ENCODE data around the gene CTDSP2. TPM values are rescaled to one million over a fixed set of nuclear protein-coding genes. Genes with fewer than 3 reads are reported as not detected.
A peak's percentile ranks its signal among the peaks of the same experiment; 100 is the strongest.
"Not testable (repeated sequence)": the region's sequence is repeated elsewhere in the genome, so short reads cannot be mapped to it uniquely, and the experiment has no call there.

The CTDSP2 gene
- total RNA-seq, 6 donors from 2014 or later, result 153 to 226 (median 175) TPM

DNA sequence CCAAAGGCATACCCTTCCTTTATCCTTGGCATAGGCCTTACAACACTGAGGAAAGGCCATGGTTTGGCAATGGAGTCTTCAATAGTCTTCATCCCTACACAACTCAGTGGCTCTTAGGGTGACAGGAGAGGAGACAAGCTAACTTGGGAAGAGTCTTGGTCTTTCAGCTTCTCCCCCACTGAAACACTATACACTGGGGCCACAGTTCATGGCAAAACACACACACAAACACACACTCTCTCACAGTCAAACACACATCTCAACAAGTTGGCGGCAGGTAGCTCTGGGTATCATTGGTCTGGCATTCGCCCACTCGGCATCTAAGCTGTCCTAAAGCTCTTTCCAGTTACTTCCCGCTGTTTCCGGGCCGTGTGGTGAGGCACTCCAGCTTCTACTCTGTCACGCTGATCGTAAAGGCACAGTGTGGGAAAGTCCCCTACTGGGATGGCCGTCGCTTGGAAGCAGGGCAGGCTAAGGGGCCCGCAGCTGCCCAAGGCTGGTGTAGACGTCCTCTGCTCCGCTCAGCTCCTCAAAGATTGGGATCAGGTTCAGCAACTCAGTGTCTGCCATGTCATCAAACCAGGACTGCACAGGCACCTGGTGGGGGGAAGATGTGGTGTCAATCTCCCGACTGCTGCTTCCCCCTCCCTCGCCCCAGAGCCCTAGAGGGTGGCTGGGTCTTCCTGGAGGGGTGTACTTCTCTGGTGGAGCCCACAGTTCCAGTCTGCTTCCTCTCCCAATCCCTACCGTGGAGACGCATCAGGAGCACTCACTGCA lies 23.2 kb downstream of the CTDSP2 start:
- no peak for ATAC-seq (ENCODE audit: low FRiP score in 2 of 2)
- WGBS, 2 donors, result 83 to 85% methylated on average over 10 to 17 of the region's 17 CpGs

DNA sequence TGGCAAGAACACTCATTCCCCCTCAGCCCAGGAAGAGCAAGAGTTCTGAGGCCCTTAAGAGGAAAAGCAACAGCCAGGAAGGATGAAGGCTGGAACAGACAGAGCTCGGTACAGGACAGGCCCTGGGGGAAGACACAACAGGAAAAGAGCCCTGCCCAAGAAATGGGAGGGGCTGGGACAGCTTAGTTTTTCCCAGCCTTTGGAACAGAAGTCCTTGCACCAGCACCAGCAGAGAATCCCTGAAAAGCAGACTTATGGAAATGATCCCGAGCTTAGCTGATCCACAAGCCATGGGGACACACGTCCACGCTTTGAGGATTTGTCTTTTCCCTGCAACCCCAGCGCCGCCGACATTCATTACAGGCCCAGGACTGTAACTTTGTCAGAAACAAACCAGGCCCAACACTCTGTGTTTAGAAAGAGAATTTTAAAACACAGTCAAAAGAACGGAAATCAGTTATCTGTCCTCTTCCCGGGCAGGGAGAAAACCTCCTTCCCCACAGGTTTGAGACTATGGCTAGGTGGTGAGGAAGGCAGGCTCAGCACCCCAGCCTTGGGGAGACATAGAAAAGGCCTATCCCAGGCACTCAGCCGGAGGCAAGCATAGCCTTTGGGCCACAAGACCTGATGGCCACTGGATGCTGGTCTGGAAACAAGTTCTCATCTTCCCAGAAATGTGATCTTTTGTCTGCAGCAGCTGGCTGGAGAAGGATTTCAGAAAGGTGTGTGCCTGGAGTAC lies 24.0 kb downstream of the CTDSP2 start:
- DNase-seq, result no peak
- no peak for ATAC-seq (ENCODE audit: low FRiP score in 2 of 2)
- H3K9me3 ChIP-seq, result no peaks in the 10 kb centered on the region
- H3K27me3 ChIP-seq, result no peaks in the 10 kb centered on the region
- H3K36me3 ChIP-seq, result peaks cover 60 to 93% (median 80%) of the 10 kb centered on the region in 4 donors
- no peak overlapping the region for H3K4me3 ChIP-seq
- peak overlapping the region; percentile 55 to 88 (median 74) for H3K27ac ChIP-seq
- 78 to 79% methylated on average over 10 of the region's 10 CpGs for WGBS, 2 donors
- TF ChIP-seq EP300 (IDR thresholded peaks at IDR 0.05) (peak in 1 of 4 donors; percentile 35), POLR2A (IDR thresholded peaks at IDR 0.05) (no peak), POLR2AphosphoS5 (IDR thresholded peaks at IDR 0.05) (peak in 1 of 2 donors; percentile 35)
- TF ChIP-seq, protein P1, sequence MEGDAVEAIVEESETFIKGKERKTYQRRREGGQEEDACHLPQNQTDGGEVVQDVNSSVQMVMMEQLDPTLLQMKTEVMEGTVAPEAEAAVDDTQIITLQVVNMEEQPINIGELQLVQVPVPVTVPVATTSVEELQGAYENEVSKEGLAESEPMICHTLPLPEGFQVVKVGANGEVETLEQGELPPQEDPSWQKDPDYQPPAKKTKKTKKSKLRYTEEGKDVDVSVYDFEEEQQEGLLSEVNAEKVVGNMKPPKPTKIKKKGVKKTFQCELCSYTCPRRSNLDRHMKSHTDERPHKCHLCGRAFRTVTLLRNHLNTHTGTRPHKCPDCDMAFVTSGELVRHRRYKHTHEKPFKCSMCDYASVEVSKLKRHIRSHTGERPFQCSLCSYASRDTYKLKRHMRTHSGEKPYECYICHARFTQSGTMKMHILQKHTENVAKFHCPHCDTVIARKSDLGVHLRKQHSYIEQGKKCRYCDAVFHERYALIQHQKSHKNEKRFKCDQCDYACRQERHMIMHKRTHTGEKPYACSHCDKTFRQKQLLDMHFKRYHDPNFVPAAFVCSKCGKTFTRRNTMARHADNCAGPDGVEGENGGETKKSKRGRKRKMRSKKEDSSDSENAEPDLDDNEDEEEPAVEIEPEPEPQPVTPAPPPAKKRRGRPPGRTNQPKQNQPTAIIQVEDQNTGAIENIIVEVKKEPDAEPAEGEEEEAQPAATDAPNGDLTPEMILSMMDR (IDR thresholded peaks at IDR 0.05), result no peak
- H3K4me1 ChIP-seq, result peaks cover 43 to 74% (median 51%) of the 10 kb centered on the region in 4 donors

More for the DNA sequence above, 23.2 kb downstream of the CTDSP2 start:
- no peak for DNase-seq
- no peak for TF ChIP-seq POLR2A (IDR thresholded peaks at IDR 0.05)
- TF ChIP-seq, protein P1 (IDR thresholded peaks at IDR 0.05), result no peak
- peak overlapping the region; percentile 55 to 84 (median 74) for H3K27ac ChIP-seq
- no peaks in the 10 kb centered on the region for H3K9me3 ChIP-seq
- no peaks in the 10 kb centered on the region for H3K27me3 ChIP-seq
- no peak overlapping the region for H3K4me3 ChIP-seq
- peaks cover 38 to 70% (median 49%) of the 10 kb centered on the region in 4 donors for H3K4me1 ChIP-seq
- H3K36me3 ChIP-seq, result peaks cover 66 to 99% (median 88%) of the 10 kb centered on the region in 4 donors

DNA sequence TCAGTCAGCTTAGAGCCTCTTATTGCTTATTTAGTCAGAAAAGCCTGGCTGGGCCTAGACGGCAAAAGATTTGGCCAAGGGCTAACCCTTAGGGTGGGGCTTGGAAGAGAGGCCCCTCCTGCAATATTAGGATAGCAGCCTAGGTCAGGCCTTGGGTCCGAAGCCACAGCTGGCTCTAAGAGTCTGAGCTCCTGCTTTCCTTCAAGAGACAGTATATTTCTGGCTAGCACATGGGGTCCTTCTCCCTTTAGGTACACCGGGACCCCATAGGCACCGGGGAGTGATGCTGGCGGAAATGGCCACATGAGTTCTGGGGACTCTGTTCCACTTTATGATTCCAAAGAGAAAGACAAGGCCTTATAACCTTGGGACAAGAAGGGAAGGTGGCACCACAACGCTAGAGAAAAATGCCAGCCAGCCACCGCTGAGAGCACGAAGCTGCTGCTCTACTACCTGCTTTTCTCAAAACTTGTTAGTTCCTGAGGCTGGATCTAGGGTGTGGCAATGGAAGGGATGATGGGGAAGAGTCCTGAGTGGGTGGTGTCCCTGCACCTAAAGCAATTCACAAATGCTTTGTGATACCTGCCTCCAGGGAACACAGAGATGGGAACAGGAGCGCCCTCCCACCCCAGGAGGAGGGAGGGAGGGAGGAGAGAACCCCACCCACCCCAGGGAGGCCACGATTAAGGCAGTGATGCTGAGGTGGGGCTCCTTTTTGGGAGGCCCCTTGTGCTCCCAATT lies 24.9 kb downstream of the CTDSP2 start:
- Histone ChIP-seq H3K4me1 (peaks cover 47 to 74% (median 59%) of the 10 kb centered on the region in 4 donors), H3K4me3 (no peak overlapping the region), H3K9me3 (no peaks in the 10 kb centered on the region), H3K27ac (peak overlapping the region in 3 of 4 donors; percentile 55 to 88 (median 84)), H3K36me3 (peaks cover 51 to 84% (median 71%) of the 10 kb centered on the region in 4 donors), H3K27me3 (no peaks in the 10 kb centered on the region)
- WGBS, 2 donors, result 84 to 85% methylated on average over 10 of the region's 10 CpGs
- DNase-seq (no peak), ATAC-seq (ENCODE audit: low FRiP score in 2 of 2) (no peak)
- TF ChIP-seq POLR2AphosphoS5 (IDR thresholded peaks at IDR 0.05) (no peak), EP300 (IDR thresholded peaks at IDR 0.05) (no peak), POLR2A (IDR thresholded peaks at IDR 0.05) (no peak)
- TF ChIP-seq, protein P1 (IDR thresholded peaks at IDR 0.05), result no peak

DNA sequence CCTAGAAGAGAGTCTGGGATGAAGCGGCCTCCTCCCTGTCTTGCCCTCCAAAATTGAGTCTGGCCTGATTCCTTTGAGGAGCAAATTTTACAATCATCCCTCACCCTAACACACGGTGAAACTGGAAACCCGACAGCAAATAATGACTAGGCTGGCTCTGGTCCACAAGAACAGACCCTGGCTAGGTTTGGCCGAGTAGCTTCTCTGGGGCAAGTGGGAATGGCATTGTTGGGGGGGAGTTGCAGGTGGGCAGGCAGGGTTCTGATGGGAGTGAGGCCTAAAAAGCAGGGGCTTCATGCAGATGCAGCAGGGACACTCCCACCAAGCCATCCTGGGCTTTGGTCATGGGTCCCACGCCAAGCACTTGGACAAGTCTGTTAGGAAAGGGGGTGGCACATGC lies 25.5 kb downstream of the CTDSP2 start:
- 73 to 82% methylated on average over 3 to 5 of the region's 5 CpGs for WGBS, 2 donors
- Histone ChIP-seq H3K27ac (peak overlapping the region in 3 of 4 donors; percentile 55 to 88 (median 84)), H3K36me3 (peaks cover 45 to 78% (median 65%) of the 10 kb centered on the region in 4 donors), H3K4me1 (peaks cover 49 to 80% (median 63%) of the 10 kb centered on the region in 4 donors)
- not testable (repeated sequence) for H3K4me3 ChIP-seq; H3K9me3 ChIP-seq; H3K27me3 ChIP-seq; ATAC-seq (ENCODE audit: low FRiP score in 2 of 2); DNase-seq

DNA sequence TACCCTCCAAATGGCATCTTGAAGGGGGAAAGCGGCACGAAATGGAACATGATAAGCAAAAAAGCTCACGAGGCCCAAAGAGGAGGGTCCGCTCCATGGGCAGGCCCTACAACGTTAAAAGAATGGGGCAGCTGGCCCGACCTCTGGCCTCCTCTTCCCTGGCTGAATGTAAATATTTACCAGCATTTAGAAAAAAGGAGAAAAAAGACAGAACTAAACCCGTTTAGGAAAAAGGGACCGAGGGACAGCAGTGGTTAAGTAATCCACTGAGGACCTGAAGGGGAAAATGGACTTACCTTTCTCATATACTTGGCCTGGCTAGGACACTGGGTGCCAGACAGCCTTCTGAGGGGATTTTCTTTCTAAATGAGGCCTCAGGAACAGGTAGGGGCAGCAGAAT lies 26.4 kb downstream of the CTDSP2 start:
- not testable (repeated sequence) for ATAC-seq (ENCODE audit: low FRiP score in 2 of 2); H3K4me3 ChIP-seq; DNase-seq; H3K9me3 ChIP-seq; H3K27me3 ChIP-seq
- WGBS, 2 donors, result 75 to 77% methylated on average over 8 of the region's 8 CpGs
- peaks cover 58 to 88% (median 69%) of the 10 kb centered on the region in 4 donors for H3K4me1 ChIP-seq
- H3K27ac ChIP-seq, result peak overlapping the region in 2 of 4 donors; percentile 84 to 88
- H3K36me3 ChIP-seq, result peaks cover 36 to 69% (median 56%) of the 10 kb centered on the region in 4 donors

DNA sequence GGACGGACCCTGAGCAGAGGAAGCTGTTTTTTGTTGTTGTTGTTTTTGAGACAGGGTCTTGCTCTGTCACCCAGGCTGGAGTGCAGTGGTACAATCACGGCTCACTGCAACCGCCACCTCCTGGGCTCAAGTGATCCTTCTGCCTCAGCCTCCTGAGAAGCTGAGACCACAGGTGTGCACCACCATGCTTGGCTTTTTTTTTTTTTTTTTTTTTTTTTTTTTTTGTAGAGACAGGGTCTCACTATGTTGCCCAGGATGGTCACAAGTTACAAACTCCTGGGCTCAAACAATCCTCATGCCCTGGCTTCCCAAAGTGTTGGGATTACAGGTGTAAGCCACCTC lies 28.6 kb downstream of the CTDSP2 start:
- Histone ChIP-seq H3K4me1 (peaks cover 55 to 75% (median 65%) of the 10 kb centered on the region in 4 donors), H3K27ac (peak overlapping the region; percentile 59 to 88 (median 72)), H3K36me3 (peaks cover 14 to 50% (median 35%) of the 10 kb centered on the region in 4 donors)
- ATAC-seq (ENCODE audit: low FRiP score in 2 of 2); H3K27me3 ChIP-seq; H3K4me3 ChIP-seq; H3K9me3 ChIP-seq; DNase-seq: not testable (repeated sequence)
- WGBS, 2 donors, result 75 to 88% methylated on average over 3 of the region's 3 CpGs

All from upper lobe of left lung (tissue), 6 donors.